ENCODE data around the gene PRDX6. TPM values are rescaled to one million over a fixed set of nuclear protein-coding genes. Genes with fewer than 3 reads are reported as not detected.

Gene PRDX6, protein sequence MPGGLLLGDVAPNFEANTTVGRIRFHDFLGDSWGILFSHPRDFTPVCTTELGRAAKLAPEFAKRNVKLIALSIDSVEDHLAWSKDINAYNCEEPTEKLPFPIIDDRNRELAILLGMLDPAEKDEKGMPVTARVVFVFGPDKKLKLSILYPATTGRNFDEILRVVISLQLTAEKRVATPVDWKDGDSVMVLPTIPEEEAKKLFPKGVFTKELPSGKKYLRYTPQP
- 146 and 148 TPM in 2 replicates for total RNA-seq
- long read RNA-seq, transcript PRDX6-201 (5 exons, 1,751 nt), result major isoform, 910 of 943 reads
- long read RNA-seq, partial matches to known transcripts, result 11 of 943 reads
- long read RNA-seq, other reads (novel, unspliced or antisense), result 17 of 943 reads

DNA sequence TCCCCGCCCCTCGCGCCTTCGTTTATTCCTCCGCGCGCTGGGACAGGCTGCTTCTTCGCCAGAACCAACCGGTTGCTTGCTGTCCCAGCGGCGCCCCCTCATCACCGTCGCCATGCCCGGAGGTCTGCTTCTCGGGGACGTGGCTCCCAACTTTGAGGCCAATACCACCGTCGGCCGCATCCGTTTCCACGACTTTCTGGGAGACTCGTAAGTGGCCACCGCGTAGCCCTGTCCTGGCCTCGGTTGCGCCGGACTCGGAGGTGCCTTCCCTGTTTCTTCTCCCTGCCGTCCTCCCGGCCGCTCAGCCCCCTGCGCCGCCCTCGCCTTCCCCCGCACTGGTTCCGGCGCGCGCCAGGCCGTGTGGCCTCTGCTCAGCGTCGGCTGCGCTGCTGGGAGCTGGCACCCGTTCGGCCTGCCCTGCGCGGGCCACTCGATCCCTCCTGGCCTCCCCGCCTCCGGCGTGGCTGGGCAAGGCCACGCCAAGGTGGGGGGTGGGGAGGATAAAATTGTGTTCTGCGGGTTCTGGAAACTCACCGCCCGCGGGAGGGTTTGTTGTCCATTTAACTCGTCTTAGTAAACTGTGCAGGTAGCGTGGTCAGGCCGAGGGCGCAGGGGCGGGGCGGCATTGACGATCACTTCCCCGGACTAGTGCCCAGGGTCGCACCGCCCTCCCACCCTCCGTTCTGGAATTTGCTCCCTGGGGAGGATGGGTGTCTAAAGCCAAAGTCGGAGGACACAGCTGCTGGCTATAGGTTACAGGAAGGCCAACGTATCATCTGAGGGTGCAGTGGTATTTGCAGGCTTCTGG lies at the start of gene PRDX6:
Gene PRDX6, plus strand, starts transcription at position 50 of the 808 bp plus-strand sequence. Its CDS starts 63 bp downstream, at position 113.
- Mint-ChIP-seq H3K4me3 (ENCODE audit: unreplicated experiment) (peak within 1 kb of the TSS; percentile 93), H3K36me3 (ENCODE audit: unreplicated experiment) (peaks cover 19% of the 10 kb centered on the region), H3K9me3 (ENCODE audit: unreplicated experiment) (no peaks in the 10 kb centered on the region), H3K27me3 (ENCODE audit: unreplicated experiment) (no peaks in the 10 kb centered on the region), H3K4me1 (ENCODE audit: unreplicated experiment) (peaks cover 57% of the 10 kb centered on the region), H3K27ac (ENCODE audit: unreplicated experiment) (peak within 1 kb of the TSS; percentile 96)
- TF ChIP-seq, protein P1, sequence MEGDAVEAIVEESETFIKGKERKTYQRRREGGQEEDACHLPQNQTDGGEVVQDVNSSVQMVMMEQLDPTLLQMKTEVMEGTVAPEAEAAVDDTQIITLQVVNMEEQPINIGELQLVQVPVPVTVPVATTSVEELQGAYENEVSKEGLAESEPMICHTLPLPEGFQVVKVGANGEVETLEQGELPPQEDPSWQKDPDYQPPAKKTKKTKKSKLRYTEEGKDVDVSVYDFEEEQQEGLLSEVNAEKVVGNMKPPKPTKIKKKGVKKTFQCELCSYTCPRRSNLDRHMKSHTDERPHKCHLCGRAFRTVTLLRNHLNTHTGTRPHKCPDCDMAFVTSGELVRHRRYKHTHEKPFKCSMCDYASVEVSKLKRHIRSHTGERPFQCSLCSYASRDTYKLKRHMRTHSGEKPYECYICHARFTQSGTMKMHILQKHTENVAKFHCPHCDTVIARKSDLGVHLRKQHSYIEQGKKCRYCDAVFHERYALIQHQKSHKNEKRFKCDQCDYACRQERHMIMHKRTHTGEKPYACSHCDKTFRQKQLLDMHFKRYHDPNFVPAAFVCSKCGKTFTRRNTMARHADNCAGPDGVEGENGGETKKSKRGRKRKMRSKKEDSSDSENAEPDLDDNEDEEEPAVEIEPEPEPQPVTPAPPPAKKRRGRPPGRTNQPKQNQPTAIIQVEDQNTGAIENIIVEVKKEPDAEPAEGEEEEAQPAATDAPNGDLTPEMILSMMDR (IDR thresholded peaks at IDR 0.05), result no peak
- no peak for DNase-seq (ENCODE audit: extremely low spot score, unreplicated experiment)

DNA sequence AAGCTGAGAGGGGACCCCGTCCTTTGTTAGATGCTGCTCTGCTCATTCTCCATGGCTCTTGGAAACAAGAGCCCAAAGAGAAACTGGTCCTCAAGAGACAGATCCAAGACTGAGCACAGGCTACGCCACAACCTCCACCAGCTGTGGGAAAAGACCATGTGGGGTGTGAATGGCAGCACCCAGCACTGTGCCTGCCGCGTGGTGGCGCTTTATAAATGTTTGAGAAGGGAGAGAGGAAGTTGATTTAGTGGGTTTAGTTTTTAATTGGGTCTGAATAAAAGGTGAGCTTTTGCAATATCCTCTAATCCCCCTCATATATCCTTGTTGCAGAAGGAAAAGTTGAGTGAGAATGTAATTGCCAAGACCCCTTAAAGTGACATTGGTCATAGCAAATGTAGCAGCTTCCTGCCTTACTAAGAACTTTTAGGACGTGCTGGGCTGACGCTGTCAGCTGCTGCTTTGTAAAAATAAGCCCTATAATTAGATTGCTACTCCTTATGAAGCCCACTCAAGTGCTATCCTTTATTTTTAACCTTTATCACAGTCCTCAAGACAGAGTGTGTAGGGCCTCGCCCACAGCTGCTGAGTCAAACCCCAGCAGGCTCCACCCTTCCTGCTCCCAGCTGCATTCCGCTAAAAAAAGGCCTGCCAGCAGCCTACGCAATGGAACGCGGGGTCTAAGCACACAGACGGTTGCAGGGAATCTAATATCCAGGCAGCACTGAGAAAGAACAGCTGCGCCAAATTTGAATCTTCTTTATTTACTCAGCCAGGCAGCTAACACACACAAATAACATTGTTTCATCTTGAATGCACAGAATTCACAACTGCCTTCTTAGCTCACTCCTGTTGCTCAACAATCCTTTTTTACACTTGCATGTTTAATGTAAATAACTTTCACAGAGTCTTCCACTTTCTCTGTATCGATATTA lies 47.4 kb upstream of the PRDX6 start:
- TF ChIP-seq, protein P1 (IDR thresholded peaks at IDR 0.05), result peak; percentile 57
- Mint-ChIP-seq H3K9me3 (ENCODE audit: unreplicated experiment) (no peaks in the 10 kb centered on the region), H3K27me3 (ENCODE audit: unreplicated experiment) (no peaks in the 10 kb centered on the region), H3K36me3 (ENCODE audit: unreplicated experiment) (no peaks in the 10 kb centered on the region), H3K27ac (ENCODE audit: unreplicated experiment) (peak overlapping the region; percentile 89), H3K4me3 (ENCODE audit: unreplicated experiment) (peak overlapping the region; percentile 24), H3K4me1 (ENCODE audit: unreplicated experiment) (peaks cover 27% of the 10 kb centered on the region)
- DNase-seq (ENCODE audit: extremely low spot score, unreplicated experiment), result peak; percentile 86

DNA sequence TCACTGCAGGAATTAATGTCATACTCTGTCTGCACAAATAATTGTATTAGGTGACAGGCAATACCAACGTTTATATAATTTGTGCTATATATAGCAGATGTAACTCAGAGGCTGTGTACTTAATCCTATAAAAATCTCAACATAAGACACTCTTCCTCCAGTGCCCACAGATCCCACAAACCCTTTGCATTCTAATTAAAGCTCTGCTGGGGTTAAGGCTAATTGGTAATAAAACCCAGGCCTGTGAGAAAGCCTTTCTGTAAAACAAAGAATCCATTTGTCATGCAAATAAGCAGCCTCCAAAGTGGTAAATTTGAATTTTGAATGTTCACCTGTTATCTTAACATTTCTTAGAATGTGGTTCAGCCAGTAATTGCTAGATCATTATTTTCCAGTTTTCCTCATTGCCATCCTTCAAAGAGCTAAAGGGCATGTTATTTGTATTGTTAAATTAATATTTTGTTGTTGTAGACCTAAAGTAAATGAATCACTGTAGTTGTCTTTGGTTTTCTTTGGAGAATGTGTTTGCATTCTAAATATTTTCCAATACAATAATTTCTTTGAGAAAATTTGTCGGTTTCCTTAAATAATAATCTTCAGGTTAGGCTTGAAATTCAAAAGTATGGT lies 46.3 kb upstream of the PRDX6 start:
- peak overlapping the region; percentile 27 for H3K27ac Mint-ChIP-seq (ENCODE audit: unreplicated experiment)

GRCh38 chr1:173431304-173432045 lies 45.7 kb upstream of the PRDX6 start:
- H3K4me3 Mint-ChIP-seq (ENCODE audit: unreplicated experiment), result no peak overlapping the region
- H3K9me3 Mint-ChIP-seq (ENCODE audit: unreplicated experiment), result no peaks in the 10 kb centered on the region
- no peaks in the 10 kb centered on the region for H3K27me3 Mint-ChIP-seq (ENCODE audit: unreplicated experiment)
- peak; percentile 91 for DNase-seq (ENCODE audit: extremely low spot score, unreplicated experiment)
- H3K4me1 Mint-ChIP-seq (ENCODE audit: unreplicated experiment), result peaks cover 22% of the 10 kb centered on the region
- H3K27ac Mint-ChIP-seq (ENCODE audit: unreplicated experiment), result peak overlapping the region; percentile 27
- TF ChIP-seq, protein P1 (IDR thresholded peaks at IDR 0.05), result peak; percentile 94
- H3K36me3 Mint-ChIP-seq (ENCODE audit: unreplicated experiment), result no peaks in the 10 kb centered on the region

More for the DNA sequence above, 46.3 kb upstream of the PRDX6 start:
- Mint-ChIP-seq H3K4me1 (ENCODE audit: unreplicated experiment) (peaks cover 22% of the 10 kb centered on the region), H3K9me3 (ENCODE audit: unreplicated experiment) (no peaks in the 10 kb centered on the region), H3K27me3 (ENCODE audit: unreplicated experiment) (no peaks in the 10 kb centered on the region), H3K36me3 (ENCODE audit: unreplicated experiment) (no peaks in the 10 kb centered on the region), H3K4me3 (ENCODE audit: unreplicated experiment) (no peak overlapping the region)
- TF ChIP-seq, protein P1 (IDR thresholded peaks at IDR 0.05), result no peak
- no peak for DNase-seq (ENCODE audit: extremely low spot score, unreplicated experiment)
